HCT116 (cell line): ENCODE measurements around the gene PLEKHA8. TPM values are rescaled to one million over a fixed set of nuclear protein-coding genes. Genes with fewer than 3 reads are reported as not detected.

Experiments
- ATAC-seq: fragments of 200-7000 bp; cut with Tn5 transposase; 2 replicates; pipeline ENCODE4 v1.9.1; 2020; ENCODE audit warnings: mild to moderate bottlenecking, moderate library complexity
- BruUV-seq: library from RNA; stranded (reverse); fragments of 400-500 nt; replicated peaks from 2 replicates; lab custom pipeline; 2021; lab: Mats Ljungman, UMichigan
- CTCF ChIA-PET: fragments of 300-600 bp; sonication (Branson Sonifier 250); formaldehyde crosslinking; loops from one replicate; lab custom pipeline; 2021; ENCODE audit warnings: antibody characterized with exemption; lab: Charles Lee
- POLR2A ChIA-PET: fragments of 300-600, 350-600 bp; sonication (Branson Sonifier 250); formaldehyde crosslinking; loops from one replicate; lab custom pipeline; 2021; ENCODE audit warnings: antibody characterized with exemption; lab: Charles Lee
- RAD21 ChIA-PET, 2 experiments: fragments of 300-600 bp; sonication (Branson Sonifier 250); formaldehyde crosslinking; loops; one replicate each; lab custom pipeline; 2023; ENCODE audit warnings: low total read pairs in 2 of 2; ENCODE audit not compliant: uncharacterized antibody in 2 of 2, unreplicated experiment in 2 of 2, low non-redundant PET in 1 of 2; lab: Charles Lee
- DNase-seq: peaks from one replicate; pipeline ENCODE4 v3.0.0-alpha.2; 2010; ENCODE audit warnings: low read depth, low spot score
- H2AFZ ChIP-seq: fragments of 200-600 bp; shearing (Covaris generic), sonication (generic); 2 replicates; pipeline ENCODE4 v1.6.1; 2017; ENCODE audit warnings: low read depth, mixed run types, mixed read lengths, antibody characterized with exemption, low read length; ENCODE audit not compliant: poor library complexity, severe bottlenecking
- H3K27ac ChIP-seq: 2 replicates; pipeline ENCODE4 v1.5.1; 2012; ENCODE audit warnings: low read depth, low read length
- H3K27me3 ChIP-seq: fragments of 200-600 bp; sonication (generic); 2 replicates; pipeline ENCODE4 v1.6.1; 2016; ENCODE audit warnings: mixed run types, low read length, mixed read lengths; ENCODE audit not compliant: insufficient read depth
- H3K36me3 ChIP-seq, 2 experiments: fragments of 200-500 bp in 1 of 2; fragments of 200-600 bp in 1 of 2; sonication (Bioruptor generic) in 1 of 2; sonication (generic) in 1 of 2; 2 replicates each; pipeline versions ENCODE4 v1.5.1 to v1.6.1; 2014 to 2016; ENCODE audit warnings: low read length in 2 of 2, inconsistent platforms in 1 of 2, mixed read lengths in 1 of 2, mixed run types in 1 of 2; ENCODE audit not compliant: insufficient read depth in 2 of 2, control insufficient read depth in 1 of 2
- H3K4me1 ChIP-seq, 2 experiments: fragments of 200-600 bp in 1 of 2; sonication (generic) in 1 of 2; 2 replicates each; pipeline versions ENCODE4 v1.5.1 to v1.6.1; 2012 to 2017; ENCODE audit warnings: low read length in 2 of 2, inconsistent platforms in 1 of 2, mild to moderate bottlenecking in 1 of 2, mixed read lengths in 1 of 2, mixed run types in 1 of 2, moderate library complexity in 1 of 2; ENCODE audit not compliant: insufficient read depth in 2 of 2, control insufficient read depth in 1 of 2
- H3K4me2 ChIP-seq: fragments of 200-600 bp; sonication (generic); 2 replicates; pipeline ENCODE4 v1.6.1; 2017; ENCODE audit warnings: mixed run types, low read length, mixed read lengths
- H3K4me3 ChIP-seq, 2 experiments: fragments of 200-600 bp in 1 of 2; sonication (generic) in 1 of 2; replicated peaks in 1 of 2; 2 replicates each; pipeline ENCODE4 v1.5.1; 2011 to 2016; ENCODE audit warnings: low read length in 2 of 2, control low read depth in 1 of 2, low read depth in 1 of 2, mild to moderate bottlenecking in 1 of 2, mixed read lengths in 1 of 2, mixed run types in 1 of 2
- H3K79me2 ChIP-seq: fragments of 200-600 bp; sonication (generic); 2 replicates; pipeline ENCODE4 v1.6.1; 2017; ENCODE audit warnings: mild to moderate bottlenecking, mixed run types, low read length, moderate library complexity, mixed read lengths; ENCODE audit not compliant: insufficient read depth
- H3K9ac ChIP-seq: fragments of 200-600 bp; sonication (generic); 2 replicates; pipeline ENCODE4 v1.6.1; 2016; ENCODE audit warnings: low read length, mixed read lengths
- H3K9me2 ChIP-seq: fragments of 200-600 bp; sonication (generic), shearing (Covaris generic); 2 replicates; pipeline ENCODE4 v1.6.1; 2017; ENCODE audit warnings: mixed run types, mild to moderate bottlenecking, moderate library complexity; ENCODE audit not compliant: insufficient read depth
- H3K9me3 ChIP-seq, 2 experiments: fragments of 200-500 bp in 1 of 2; fragments of 200-600 bp in 1 of 2; sonication (Bioruptor generic) in 1 of 2; sonication (generic) in 1 of 2; 2 replicates each; pipeline ENCODE4 v1.6.1; 2014 to 2017; ENCODE audit warnings: low read length in 2 of 2, mixed read lengths in 2 of 2, inconsistent platforms in 1 of 2, low read depth in 1 of 2, mild to moderate bottlenecking in 1 of 2, mixed run types in 1 of 2, moderate library complexity in 1 of 2; ENCODE audit not compliant: control insufficient read depth in 1 of 2, insufficient read depth in 1 of 2
- H4K20me1 ChIP-seq: fragments of 200-600 bp; sonication (generic), shearing (Covaris generic); 2 replicates; pipeline ENCODE4 v1.6.1; 2017; ENCODE audit warnings: mixed run types, mild to moderate bottlenecking, moderate library complexity; ENCODE audit not compliant: insufficient read depth
- ELF1 ChIP-seq: IDR thresholded peaks from 2 replicates; pipeline ENCODE4 v1.6.1; 2012; ENCODE audit warnings: low read depth, borderline replicate concordance
- EZH2 ChIP-seq: fragments of 200-600 bp; sonication (generic); IDR thresholded peaks from 2 replicates; pipeline ENCODE4 v1.6.1; 2017; ENCODE audit warnings: antibody characterized with exemption, mixed run types
- EZH2phosphoT487 ChIP-seq: fragments of 200-600 bp; IDR thresholded peaks from 2 replicates; pipeline ENCODE4 v1.6.1; 2018; ENCODE audit warnings: antibody characterized with exemption, borderline replicate concordance
- FOSL1 ChIP-seq: IDR thresholded peaks from 2 replicates; pipeline ENCODE4 v1.6.1; 2012; ENCODE audit warnings: low read depth
- SP1 ChIP-seq: IDR thresholded peaks from 2 replicates; pipeline ENCODE4 v1.6.1; 2012; ENCODE audit warnings: low read depth
- SRF ChIP-seq: IDR thresholded peaks from 2 replicates; pipeline ENCODE4 v1.6.1; 2012; ENCODE audit warnings: low read depth
- TCF7L2 ChIP-seq: IDR thresholded peaks from 2 replicates; pipeline ENCODE4 v1.7.0; 2011; ENCODE audit warnings: borderline replicate concordance, inconsistent platforms; ENCODE audit not compliant: insufficient read depth, insufficient read length; ENCODE audit errors: extremely low read depth
- ZFX ChIP-seq: fragments of 450-650 bp; IDR thresholded peaks from 2 replicates; pipeline ENCODE4 v1.6.1; 2017
- intact Hi-C: fragments of 100-400 bp; cut with micrococcal nuclease; formaldehyde crosslinking; loops from 2 replicates; pipeline ENCODE4 v1.10.0; 2022
- total RNA-seq: library from RNA; stranded (reverse); gene quantifications from one replicate; pipeline ENCODE4 v1.2.1, GENCODE V29; 2021; ENCODE audit not compliant: unreplicated experiment
- TF ChIP-seq, protein P1 (sequence below): IDR thresholded peaks from 2 replicates; pipeline ENCODE4 v1.6.1; 2012
- TF ChIP-seq, protein P2 (sequence below): IDR thresholded peaks from 2 replicates; pipeline ENCODE4 v1.6.1; 2011; ENCODE audit warnings: mild to moderate bottlenecking, low read length, moderate library complexity; ENCODE audit not compliant: insufficient replicate concordance; ENCODE audit errors: extremely low read depth

Gene PLEKHA8
- total RNA-seq, 1 experiment from 2014 or later, result 13.6 TPM

DNA sequence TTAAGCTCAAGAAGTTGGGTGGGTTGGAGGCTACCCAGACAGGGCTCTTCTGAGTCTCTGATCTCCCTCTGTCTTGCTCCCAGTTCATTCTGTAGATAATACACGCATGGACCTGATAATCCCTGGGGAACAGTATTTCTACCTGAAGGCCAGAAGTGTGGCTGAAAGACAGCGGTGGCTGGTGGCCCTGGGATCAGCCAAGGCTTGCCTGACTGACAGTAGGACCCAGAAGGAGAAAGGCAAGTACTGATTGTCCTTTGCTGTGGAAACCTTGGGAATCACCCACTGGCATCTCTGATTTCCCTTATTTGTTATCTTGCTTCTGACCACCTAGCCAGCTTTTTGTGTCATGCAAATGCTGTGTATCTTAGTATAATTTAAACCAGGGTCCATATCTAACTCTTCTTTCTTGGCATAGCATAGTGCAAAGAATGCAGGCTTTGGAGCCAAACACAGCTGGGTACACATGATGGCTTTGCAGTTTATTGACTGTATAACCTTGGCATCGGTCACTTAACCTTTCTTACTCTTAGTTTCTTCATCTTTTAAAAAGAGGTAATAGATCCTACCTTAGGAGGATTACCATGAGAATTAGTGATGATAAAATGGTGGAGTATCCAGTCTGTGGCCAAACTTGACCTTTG lies 18.0 kb downstream of the PLEKHA8 start:
- Histone ChIP-seq H3K4me2 (no peak overlapping the region), H3K9ac (no peak overlapping the region), H3K9me2 (no peaks in the 10 kb centered on the region), H2AFZ (no peak overlapping the region), H3K4me3 (no peak overlapping the region), H4K20me1 (no peaks in the 10 kb centered on the region), H3K27me3 (no peaks in the 10 kb centered on the region), H3K4me1 (no peaks in the 10 kb centered on the region), H3K36me3 (peaks cover 0 to 13% of the 10 kb centered on the region in 2 experiments; a peak in 1 of 4 replicates), H3K79me2 (no peaks in the 10 kb centered on the region), H3K9me3 (no peaks in the 10 kb centered on the region), H3K27ac (no peak overlapping the region)
- intact Hi-C loops, result no loop called here
- TF ChIP-seq EZH2 (no peak), FOSL1 (no peak)
- TF ChIP-seq, protein P1, sequence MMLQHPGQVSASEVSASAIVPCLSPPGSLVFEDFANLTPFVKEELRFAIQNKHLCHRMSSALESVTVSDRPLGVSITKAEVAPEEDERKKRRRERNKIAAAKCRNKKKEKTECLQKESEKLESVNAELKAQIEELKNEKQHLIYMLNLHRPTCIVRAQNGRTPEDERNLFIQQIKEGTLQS, result no peak
- TF ChIP-seq, protein P2, sequence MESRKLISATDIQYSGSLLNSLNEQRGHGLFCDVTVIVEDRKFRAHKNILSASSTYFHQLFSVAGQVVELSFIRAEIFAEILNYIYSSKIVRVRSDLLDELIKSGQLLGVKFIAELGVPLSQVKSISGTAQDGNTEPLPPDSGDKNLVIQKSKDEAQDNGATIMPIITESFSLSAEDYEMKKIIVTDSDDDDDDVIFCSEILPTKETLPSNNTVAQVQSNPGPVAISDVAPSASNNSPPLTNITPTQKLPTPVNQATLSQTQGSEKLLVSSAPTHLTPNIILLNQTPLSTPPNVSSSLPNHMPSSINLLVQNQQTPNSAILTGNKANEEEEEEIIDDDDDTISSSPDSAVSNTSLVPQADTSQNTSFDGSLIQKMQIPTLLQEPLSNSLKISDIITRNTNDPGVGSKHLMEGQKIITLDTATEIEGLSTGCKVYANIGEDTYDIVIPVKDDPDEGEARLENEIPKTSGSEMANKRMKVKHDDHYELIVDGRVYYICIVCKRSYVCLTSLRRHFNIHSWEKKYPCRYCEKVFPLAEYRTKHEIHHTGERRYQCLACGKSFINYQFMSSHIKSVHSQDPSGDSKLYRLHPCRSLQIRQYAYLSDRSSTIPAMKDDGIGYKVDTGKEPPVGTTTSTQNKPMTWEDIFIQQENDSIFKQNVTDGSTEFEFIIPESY, result no peak
- DNase-seq (no peak), ATAC-seq (no peak)
- ChIA-PET CTCF (no interaction called here), RAD21 (no interaction called here), POLR2A (no interaction called here)
- no TSS peak for BruUV-seq

DNA sequence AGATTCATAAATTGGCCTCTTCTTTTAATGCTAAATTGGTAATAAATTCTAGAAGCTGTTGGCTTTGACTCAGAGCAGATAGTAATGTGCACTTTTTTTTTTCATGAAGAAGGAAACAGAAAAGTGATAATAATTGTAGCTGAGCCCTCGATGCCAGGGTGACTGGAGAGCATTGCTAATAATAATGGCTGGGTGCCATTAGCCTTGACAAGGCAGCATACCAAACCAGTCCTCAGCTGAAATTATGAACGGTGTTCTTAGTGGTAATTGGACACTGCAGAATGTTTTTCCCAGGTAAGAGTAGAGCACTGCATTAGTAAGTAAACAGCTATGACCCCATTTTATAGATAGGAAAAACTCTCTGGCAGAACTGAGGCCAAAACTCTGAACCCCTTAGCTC lies 18.9 kb downstream of the PLEKHA8 start:
- no peak for ATAC-seq
- Histone ChIP-seq H3K9ac (no peak overlapping the region), H3K27ac (no peak overlapping the region), H2AFZ (no peak overlapping the region), H3K9me3 (no peaks in the 10 kb centered on the region), H3K9me2 (no peaks in the 10 kb centered on the region), H3K4me2 (no peak overlapping the region), H3K4me1 (no peaks in the 10 kb centered on the region), H3K79me2 (no peaks in the 10 kb centered on the region), H4K20me1 (no peaks in the 10 kb centered on the region), H3K36me3 (peaks cover 0 to 13% of the 10 kb centered on the region in 2 experiments; a peak in 1 of 4 replicates), H3K27me3 (no peaks in the 10 kb centered on the region), H3K4me3 (no peak overlapping the region)
- ChIA-PET POLR2A (no interaction called here), RAD21 (no interaction called here), CTCF (no interaction called here)
- no peak for DNase-seq
- no peak for TF ChIP-seq ZFX
- TF ChIP-seq EZH2phosphoT487, result no peak
- no peak for TF ChIP-seq ELF1
- TF ChIP-seq TCF7L2, result no peak
- TF ChIP-seq, protein P1, result no peak
- no peak for TF ChIP-seq SRF
- TF ChIP-seq SP1, result no peak
- TF ChIP-seq EZH2, result no peak
- BruUV-seq, result no TSS peak
- intact Hi-C loops, result no loop called here
